Right lobe of liver (tissue), 4 donors: Measurements from ENCODE around the gene CHL1.

Experiments
- CTCF ChIP-seq, 4 donors: fragments of 200-600 bp in 3 of 4; fragments of 450-650 bp in 1 of 4; IDR thresholded peaks; one replicate each; pipeline versions ENCODE4 v1.5.1 to v1.8.0; 2016 to 2022; ENCODE audit warnings: antibody characterized with exemption in 4 of 4, mild to moderate bottlenecking in 2 of 4
- POLR2A ChIP-seq: fragments of 450-650 bp; IDR thresholded peaks from one replicate; pipeline ENCODE4 v1.6.1; 2017; ENCODE audit warnings: antibody characterized with exemption, mild to moderate bottlenecking
- donor health status: DM: no; HTN: no; CAD: no.
- donor health status: DM: no; HTN: no; CAD: no.
- donor health status: DM: no; HTN: yes; CAD: no.

- TF ChIP-seq CTCF (IDR thresholded peaks at IDR 0.05) (no peak), POLR2A (no peak)
Measured at GRCh38 chr3:447671-448070, 251.1 kb downstream of the CHL1 start.
